A673 (cell line): ENCODE measurements around the gene CHIT1. TPM values are rescaled to one million over a fixed set of nuclear protein-coding genes. Genes with fewer than 3 reads are reported as not detected.

Experiments used
- BruUV-seq: library from RNA; stranded (reverse); fragments of 400-500 nt; replicated peaks from 2 replicates; lab custom pipeline; 2021; lab: Mats Ljungman, UMichigan
- CTCF ChIA-PET: fragments of 300-600 bp; sonication (Branson Sonifier 250); formaldehyde crosslinking; loops from one replicate; lab custom pipeline; 2022; ENCODE audit warnings: antibody characterized with exemption; lab: Charles Lee
- POLR2A ChIA-PET: fragments of 300-600 bp; sonication (Branson Sonifier 250); formaldehyde crosslinking; loops from one replicate; lab custom pipeline; 2022; ENCODE audit warnings: antibody characterized with exemption; ENCODE audit not compliant: low non-redundant PET; lab: Charles Lee
- DNase-seq: peaks from one replicate; pipeline ENCODE4 v3.0.0-alpha.2; 2015; ENCODE audit warnings: low spot score
- H3K27ac ChIP-seq: fragments of 200-600 bp; sonication (generic); 2 replicates; pipeline ENCODE4 v1.5.1; 2016; ENCODE audit warnings: mixed run types, low read depth, mild to moderate bottlenecking, mixed read lengths, antibody characterized with exemption, low read length; ENCODE audit not compliant: poor library complexity, severe bottlenecking
- H3K27me3 ChIP-seq: fragments of 200-600 bp; sonication (generic); replicated peaks from 2 replicates; pipeline ENCODE4 v1.6.1; 2017; ENCODE audit warnings: mixed run types, low read depth, mild to moderate bottlenecking, mixed read lengths, antibody characterized with exemption, low read length; ENCODE audit not compliant: insufficient read depth, poor library complexity
- H3K36me3 ChIP-seq: fragments of 200-600 bp; sonication (generic); 2 replicates; pipeline ENCODE4 v1.6.1; 2016; ENCODE audit warnings: mixed run types, mild to moderate bottlenecking, mixed read lengths, antibody characterized with exemption, low read length; ENCODE audit not compliant: insufficient read depth, poor library complexity, severe bottlenecking
- H3K4me1 ChIP-seq: fragments of 200-600 bp; sonication (generic); 2 replicates; pipeline ENCODE4 v1.6.1; 2017; ENCODE audit warnings: mixed run types, mild to moderate bottlenecking, mixed read lengths, antibody characterized with exemption, low read length; ENCODE audit not compliant: insufficient read depth, poor library complexity, severe bottlenecking
- H3K4me3 ChIP-seq: fragments of 200-600 bp; sonication (generic); 2 replicates; pipeline ENCODE4 v1.5.1; 2016; ENCODE audit warnings: low read depth, mixed run types, mild to moderate bottlenecking, mixed read lengths, low read length; ENCODE audit not compliant: poor library complexity, severe bottlenecking
- H3K9me3 ChIP-seq: fragments of 200-600 bp; sonication (generic); 2 replicates; pipeline ENCODE4 v1.6.1; 2016; ENCODE audit warnings: mixed run types, low read depth, mild to moderate bottlenecking, mixed read lengths, antibody characterized with exemption, low read length; ENCODE audit not compliant: poor library complexity, severe bottlenecking
- EZH2 ChIP-seq: fragments of 200-600 bp; sonication (generic); IDR thresholded peaks from 2 replicates; pipeline ENCODE4 v1.6.1; 2017; ENCODE audit warnings: borderline replicate concordance, low read depth, mild to moderate bottlenecking, mixed read lengths, antibody characterized with exemption, low read length; ENCODE audit not compliant: poor library complexity, severe bottlenecking
- intact Hi-C: fragments of 100-400 bp; cut with micrococcal nuclease; formaldehyde crosslinking; loops from one replicate; pipeline ENCODE4 v1.10.0; 2022; ENCODE audit not compliant: unreplicated experiment
- total RNA-seq: library from RNA; stranded (reverse); gene quantifications from 2 replicates; pipeline ENCODE4 v1.2.3, GENCODE V29; 2021
- TF ChIP-seq, protein P1 (sequence below): fragments of 300-800, 200-600 bp; sonication (generic); conservative IDR thresholded peaks from 2 replicates; pipeline ENCODE4 v1.5.1; 2017; ENCODE audit warnings: low read depth, mild to moderate bottlenecking, antibody characterized with exemption, low read length, moderate library complexity, mixed read lengths

CHIT1 gene
- total RNA-seq, 1 experiment from 2014 or later, result not detected

DNA sequence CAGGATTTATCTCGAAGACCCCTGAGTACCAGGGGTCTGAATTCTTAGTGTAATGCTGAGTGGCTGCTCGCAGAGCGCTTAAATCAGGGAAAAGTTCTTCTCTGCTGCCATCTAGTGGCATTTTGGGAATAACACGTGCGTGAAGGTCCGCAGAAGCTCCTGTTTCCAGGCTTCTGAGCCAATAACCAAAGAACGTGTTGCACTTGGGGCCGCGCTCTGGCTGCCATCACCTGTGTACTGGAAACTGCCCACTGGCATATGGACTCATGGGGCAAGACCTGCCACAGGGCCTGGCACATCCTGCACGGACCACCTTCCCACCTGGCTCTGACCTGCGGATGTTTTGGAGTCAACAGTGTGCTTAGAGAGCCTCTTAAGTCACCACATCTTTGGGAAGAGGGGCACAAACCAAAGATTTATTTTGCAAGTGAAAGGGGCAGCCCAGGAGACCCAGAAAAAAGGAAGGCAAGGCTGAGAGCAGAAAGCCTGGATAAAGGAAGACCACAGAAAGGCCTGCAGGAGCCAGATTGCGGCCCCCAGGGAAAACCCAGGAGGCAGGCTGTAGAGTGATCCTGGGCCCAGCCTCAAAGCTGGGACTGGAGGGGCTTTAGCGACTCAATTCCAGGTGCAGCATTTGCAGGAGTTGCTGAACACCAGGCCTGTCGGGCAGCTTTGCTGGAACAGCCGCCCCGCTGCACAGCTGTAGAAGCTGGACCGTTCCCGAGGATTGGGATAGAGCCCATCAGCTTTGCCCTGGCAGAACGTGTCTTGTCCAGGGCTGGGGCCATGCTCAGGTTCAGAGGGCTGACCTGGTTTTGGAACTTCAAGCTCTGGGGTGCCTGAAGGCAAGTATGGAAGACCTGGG, 13.0 kb downstream of the CHIT1 start:
- no peaks in the 10 kb centered on the region for H3K9me3 ChIP-seq
- H3K27me3 ChIP-seq, result no peaks in the 10 kb centered on the region
- H3K36me3 ChIP-seq, result no peaks in the 10 kb centered on the region
- DNase-seq, result peak; percentile 81
- BruUV-seq, result no TSS peak
- H3K4me3 ChIP-seq, result no peak overlapping the region
- TF ChIP-seq, protein P1, sequence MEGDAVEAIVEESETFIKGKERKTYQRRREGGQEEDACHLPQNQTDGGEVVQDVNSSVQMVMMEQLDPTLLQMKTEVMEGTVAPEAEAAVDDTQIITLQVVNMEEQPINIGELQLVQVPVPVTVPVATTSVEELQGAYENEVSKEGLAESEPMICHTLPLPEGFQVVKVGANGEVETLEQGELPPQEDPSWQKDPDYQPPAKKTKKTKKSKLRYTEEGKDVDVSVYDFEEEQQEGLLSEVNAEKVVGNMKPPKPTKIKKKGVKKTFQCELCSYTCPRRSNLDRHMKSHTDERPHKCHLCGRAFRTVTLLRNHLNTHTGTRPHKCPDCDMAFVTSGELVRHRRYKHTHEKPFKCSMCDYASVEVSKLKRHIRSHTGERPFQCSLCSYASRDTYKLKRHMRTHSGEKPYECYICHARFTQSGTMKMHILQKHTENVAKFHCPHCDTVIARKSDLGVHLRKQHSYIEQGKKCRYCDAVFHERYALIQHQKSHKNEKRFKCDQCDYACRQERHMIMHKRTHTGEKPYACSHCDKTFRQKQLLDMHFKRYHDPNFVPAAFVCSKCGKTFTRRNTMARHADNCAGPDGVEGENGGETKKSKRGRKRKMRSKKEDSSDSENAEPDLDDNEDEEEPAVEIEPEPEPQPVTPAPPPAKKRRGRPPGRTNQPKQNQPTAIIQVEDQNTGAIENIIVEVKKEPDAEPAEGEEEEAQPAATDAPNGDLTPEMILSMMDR, result peak; percentile 74
- TF ChIP-seq EZH2, result no peak
- ChIA-PET CTCF (interaction anchor here (0.6 to 4.2 kb wide), 9 partner anchors 10 to 188 kb away, joined by 3 to 65 read pairs (median 3); no protein-coding TSS in a partner anchor), POLR2A (interaction anchor here (0.7 kb wide), 1 partner anchor 154 kb away, joined by 8 read pairs; no protein-coding TSS in a partner anchor)
- no peaks in the 10 kb centered on the region for H3K4me1 ChIP-seq
- intact Hi-C loops, result loop anchor here (1.0 kb wide), 2 partner anchors 98 to 177 kb away; no protein-coding TSS in a partner anchor
- H3K27ac ChIP-seq, result no peak overlapping the region

DNA sequence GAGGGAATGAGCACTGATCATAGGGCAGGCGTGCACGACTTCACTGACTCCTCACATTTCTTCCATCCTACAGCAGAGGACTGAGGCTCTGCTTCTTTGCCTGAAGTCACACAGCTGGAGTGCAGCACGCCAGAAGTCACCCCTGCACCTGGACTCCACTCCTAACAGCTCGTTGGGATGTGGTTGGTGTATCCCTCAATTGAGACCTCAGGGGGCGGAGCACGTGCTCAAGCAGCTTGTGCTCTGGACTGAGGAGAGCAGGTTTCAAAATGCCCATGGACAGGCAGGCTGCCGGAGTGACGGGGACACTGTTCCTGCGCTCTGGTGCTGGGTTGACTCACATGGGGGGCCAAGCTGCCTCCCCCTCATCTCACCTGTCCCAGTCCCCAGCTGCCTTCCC, 13.9 kb downstream of the CHIT1 start:
- Histone ChIP-seq H3K27ac (no peak overlapping the region), H3K4me1 (no peaks in the 10 kb centered on the region), H3K9me3 (no peaks in the 10 kb centered on the region), H3K27me3 (no peaks in the 10 kb centered on the region), H3K36me3 (no peaks in the 10 kb centered on the region), H3K4me3 (no peak overlapping the region)
- POLR2A ChIA-PET, result no interaction called here
- BruUV-seq, result no TSS peak
- TF ChIP-seq, protein P1, result no peak
- TF ChIP-seq EZH2, result no peak
- DNase-seq, result no peak
- CTCF ChIA-PET, result interaction anchor here (0.6 to 4.2 kb wide), 8 partner anchors 9 to 187 kb away, joined by 3 to 65 read pairs (median 3); no protein-coding TSS in a partner anchor
- intact Hi-C loops, result no loop called here

DNA sequence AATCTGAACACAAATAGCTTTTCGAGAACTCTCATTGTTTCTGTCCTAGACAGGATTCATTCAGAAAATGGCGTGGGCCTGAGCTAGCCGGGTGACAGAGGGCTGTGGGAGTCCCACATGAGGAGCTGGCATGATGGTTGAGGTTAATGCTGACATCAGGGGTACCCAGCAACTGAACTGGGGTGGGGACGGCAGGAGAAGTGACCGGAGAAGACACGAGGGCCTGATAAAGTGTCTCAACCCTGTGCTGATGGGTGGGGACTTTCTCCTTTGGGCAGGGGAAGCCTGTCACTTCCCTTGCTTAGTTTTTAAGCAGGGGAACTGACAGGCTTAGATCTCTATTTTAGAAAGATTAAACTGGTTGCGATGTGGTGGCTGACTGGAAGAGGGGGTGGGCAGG, 14.6 kb downstream of the CHIT1 start:
- H3K36me3 ChIP-seq, result no peaks in the 10 kb centered on the region
- no peak overlapping the region for H3K4me3 ChIP-seq
- no TSS peak for BruUV-seq
- H3K27ac ChIP-seq, result no peak overlapping the region
- no peaks in the 10 kb centered on the region for H3K4me1 ChIP-seq
- H3K9me3 ChIP-seq, result no peaks in the 10 kb centered on the region
- no peaks in the 10 kb centered on the region for H3K27me3 ChIP-seq
- POLR2A ChIA-PET, result no interaction called here
- CTCF ChIA-PET, result interaction anchor here (2.3 to 4.2 kb wide), 2 partner anchors 97 to 175 kb away, joined by 21 to 65 read pairs; no protein-coding TSS in a partner anchor
- intact Hi-C loops, result no loop called here
- no peak for TF ChIP-seq EZH2
- TF ChIP-seq, protein P1, result no peak
- no peak for DNase-seq
